Heart left ventricle (tissue), 13 donors: ENCODE data around the gene HIPK2.

Source experiments
- CTCF ChIP-seq, 12 donors: fragments of 200-600 bp; sonication (generic) in 4 of 12; IDR thresholded peaks; one replicate each; pipeline versions ENCODE4 v1.5.0 to v1.8.0; 2018 to 2022; ENCODE audit warnings: antibody characterized with exemption in 12 of 12, mild to moderate bottlenecking in 5 of 12
- POLR2A ChIP-seq, 2 donors: fragments of 450-650 bp; IDR thresholded peaks; one replicate each; pipeline ENCODE4 v1.6.1; 2017; ENCODE audit warnings: antibody characterized with exemption in 2 of 2, mild to moderate bottlenecking in 2 of 2, moderate library complexity in 2 of 2
- donor health status: ischemic (EF 13 %, LVEDD 7.1; RV severe dilation, severe dysfunction).
- donor health status: DM: no; HTN: yes; CAD: no.
- donor health status: DM: no; HTN: no; CAD: no.
- donor health status: ischemic (EF 25% LVEDD 6.9; RV normal size, moderate dysfunction).
- donor health status: ischemic (EF 25% LVEDD 5.7; RV mildly dilated, moderate dysfunction).
- donor health status: ischemic (EF 35%, LVEDD 5.7; RV mildly dilated, moderate dysfunction).
- donor health status: nonischemic (EF 11% LVEDD 7.7; RV severe dilation, severe dysfunction).
- donor health status: DM: yes; HTN: yes; CAD: no.
- donor health status: PGD.
- donor health status: ischemic (EF 29% LVEDD 5.4; RV normal size, mild dysfunction).
- donor health status: nonischemic (EF 23%, LVEDD 6.1; RV moderate dilation, normal function).

- TF ChIP-seq CTCF (IDR thresholded peaks at IDR 0.05) (no peak), POLR2A (IDR thresholded peaks at IDR 0.05) (no peak)
Measured at GRCh38 chr7:139687980-139688632, 89.7 kb downstream of the HIPK2 start.
